Measurements from ENCODE around the gene TNFRSF13B.
"Not testable (repeated sequence)": the region's sequence is repeated elsewhere in the genome, so short reads cannot be mapped to it uniquely, and the experiment has no call there.

TNFRSF13B gene

GRCh38 chr17:17004997-17005614 lies 33.2 kb upstream of the TNFRSF13B start:
- DNase-seq (ENCODE audit: low spot score) = not testable (repeated sequence)

- DNase-seq (ENCODE audit: low spot score) = no peak
These were observed 32.5 kb upstream of the TNFRSF13B start for GRCh38 chr17:17004251-17004996.

GRCh38 chr17:17002731-17003715 lies 31.1 kb upstream of the TNFRSF13B start:
- not testable (repeated sequence) for DNase-seq (ENCODE audit: low spot score)

GRCh38 chr17:17001874-17002520 lies 30.1 kb upstream of the TNFRSF13B start:
- DNase-seq (ENCODE audit: low spot score) = peak; percentile 86

GRCh38 chr17:17001076-17001777 lies 29.3 kb upstream of the TNFRSF13B start:
- no peak for DNase-seq (ENCODE audit: low spot score)

- DNase-seq (ENCODE audit: low spot score) = no peak
These were observed 28.2 kb upstream of the TNFRSF13B start for GRCh38 chr17:16999931-17000625.

- DNase-seq (ENCODE audit: low spot score) = peak; percentile 59
These were observed 25.9 kb upstream of the TNFRSF13B start for GRCh38 chr17:16997514-16998429.

- not testable (repeated sequence) for DNase-seq (ENCODE audit: low spot score)
These were observed 24.8 kb upstream of the TNFRSF13B start for GRCh38 chr17:16996726-16997125.

GRCh38 chr17:16995930-16996329 lies 24.0 kb upstream of the TNFRSF13B start:
- DNase-seq (ENCODE audit: low spot score) = no peak

GRCh38 chr17:16994631-16995030 lies 22.7 kb upstream of the TNFRSF13B start:
- DNase-seq (ENCODE audit: low spot score) = no peak

- peak; percentile 85 for DNase-seq (ENCODE audit: low spot score)
These were observed 19.6 kb upstream of the TNFRSF13B start for GRCh38 chr17:16991349-16992009.

- DNase-seq (ENCODE audit: low spot score) = peak; percentile 79
These were observed 18.3 kb upstream of the TNFRSF13B start for GRCh38 chr17:16989953-16990860.

- DNase-seq (ENCODE audit: low spot score) = no peak
These were observed 17.5 kb upstream of the TNFRSF13B start for GRCh38 chr17:16989230-16989952.

- peak; percentile 50 for DNase-seq (ENCODE audit: low spot score)
These were observed 16.9 kb upstream of the TNFRSF13B start for GRCh38 chr17:16988749-16989229.

- peak; percentile 94 for DNase-seq (ENCODE audit: low spot score)
These were observed 16.1 kb upstream of the TNFRSF13B start for GRCh38 chr17:16987830-16988601.
